Stimulated activated CD8-positive, alpha-beta memory T cell treated with anti-CD3 and anti-CD28 coated beads, Interleukin-4, amount 100 ng/mL, for 4 hours (primary cell): Measurements from ENCODE around the gene HS2ST1.
"Not testable (repeated sequence)": the region's sequence is repeated elsewhere in the genome, so short reads cannot be mapped to it uniquely, and the experiment has no call there.

ENCODE experiments used
- DNase-seq, 2 donors: peaks; one replicate each; pipeline ENCODE4 v3.0.0-alpha.2; 2020; ENCODE audit warnings: low read depth in 2 of 2, low spot score in 1 of 2

HS2ST1 gene

GRCh38 chr1:86924324-86924960 is 10.0 kb downstream of the HS2ST1 start:
- no peak for DNase-seq

GRCh38 chr1:86925742-86926141 is 11.3 kb downstream of the HS2ST1 start:
- DNase-seq, result no peak

- DNase-seq, result no peak
These were observed 12.4 kb downstream of the HS2ST1 start for GRCh38 chr1:86926883-86927282.

- no peak for DNase-seq
These were observed 14.4 kb downstream of the HS2ST1 start for GRCh38 chr1:86928819-86929218.

GRCh38 chr1:86933051-86933450 is 18.6 kb downstream of the HS2ST1 start:
- DNase-seq, result no peak

- no peak for DNase-seq
These were observed 19.3 kb downstream of the HS2ST1 start for GRCh38 chr1:86933562-86934377.

GRCh38 chr1:86938450-86938849 is 24.0 kb downstream of the HS2ST1 start:
- DNase-seq, result no peak

- DNase-seq, result no peak
These were observed 24.4 kb downstream of the HS2ST1 start for GRCh38 chr1:86938855-86939254.

- no peak for DNase-seq
These were observed 25.0 kb downstream of the HS2ST1 start for GRCh38 chr1:86939406-86939805.

GRCh38 chr1:86940599-86940998 is 26.2 kb downstream of the HS2ST1 start:
- no peak for DNase-seq

GRCh38 chr1:86942042-86942441 is 27.6 kb downstream of the HS2ST1 start:
- no peak for DNase-seq

- no peak for DNase-seq
These were observed 28.3 kb downstream of the HS2ST1 start for GRCh38 chr1:86942743-86943142.

- no peak for DNase-seq
These were observed 33.8 kb downstream of the HS2ST1 start for GRCh38 chr1:86948212-86948611.

- DNase-seq, result no peak
These were observed 36.4 kb downstream of the HS2ST1 start for GRCh38 chr1:86950712-86951419.

- no peak for DNase-seq
These were observed 37.0 kb downstream of the HS2ST1 start for GRCh38 chr1:86951430-86951829.

- no peak for DNase-seq
These were observed 38.7 kb downstream of the HS2ST1 start for GRCh38 chr1:86953167-86953566.

- no peak for DNase-seq
These were observed 41.2 kb downstream of the HS2ST1 start for GRCh38 chr1:86955678-86956077.

- no peak for DNase-seq
These were observed 41.8 kb downstream of the HS2ST1 start for GRCh38 chr1:86956221-86956620.

GRCh38 chr1:86957221-86957620 is 42.8 kb downstream of the HS2ST1 start:
- DNase-seq, result no peak

GRCh38 chr1:86960548-86960947 is 46.1 kb downstream of the HS2ST1 start:
- DNase-seq, result no peak

GRCh38 chr1:86963841-86964240 is 49.4 kb downstream of the HS2ST1 start:
- not testable (repeated sequence) for DNase-seq
